ENCODE data around the gene MYH11. TPM values are rescaled to one million over a fixed set of nuclear protein-coding genes. Genes with fewer than 3 reads are reported as not detected.

The MYH11 gene
- total RNA-seq, 8 experiments from 2014 or later = 0.05 to 5.0 (median 1.7) TPM

GRCh38 chr16:15653227-15653626 is 203.6 kb downstream of the MYH11 start:
- Histone ChIP-seq H3K4me1 (replicated peaks in 1 of 2) (peaks cover 0 to 2% of the 10 kb centered on the region in 2 donors), H3K4me3 (no peak overlapping the region), H3K27ac (no peak overlapping the region)
- in situ Hi-C loops (cut with MboI; ENCODE audit: low pct_unique_long_range_greater_than_20kb in 2 of 9, low sequenced_read_pairs in 9 of 9, unreplicated experiment in 9 of 9) = loop anchor here in 1 of 9 experiments (25.0 kb wide), 1 partner anchor 109 kb away; no protein-coding TSS in a partner anchor
- WGBS, 10 experiments = 0 to 50% (median 30%) methylated on average over 2 to 4 of the region's 4 CpGs; no CpG with 5 or more reads in 5 of the 10 experiments
- peak in 2 of 8 experiments; percentile 8 to 30 for ATAC-seq (replicated peaks in 6 of 8)

Other genes starting within 250 kb of the MYH11 start
- 10 to 100 TPM; 14.4 to 49.9 (median 23.2) TPM for gene MARF1, start 213.9 kb downstream of the MYH11 start, total RNA-seq
- 10 to 100 TPM in 6 of 8 experiments, 1 to 10 TPM in 2; 7.5 to 36.3 (median 14.4) TPM for gene NDE1, start 206.8 kb downstream of the MYH11 start, total RNA-seq
- gene CEP20, start 31.6 kb upstream of the MYH11 start, total RNA-seq = 10 to 100 TPM; 20.6 to 47.5 (median 28.5) TPM
- gene ABCC1, start 92.6 kb upstream of the MYH11 start, total RNA-seq = 100 to 1,000 TPM in 1 of 8 experiments, 10 to 100 TPM in 6, 1 to 10 TPM in 1; 8.6 to 117 (median 11.9) TPM

Measured in motor neuron (in vitro differentiated cells).